IMR-90 (cell line): ENCODE data around the gene SMC6. TPM values are rescaled to one million over a fixed set of nuclear protein-coding genes. Genes with fewer than 3 reads are reported as not detected.

Experiments used
- ATAC-seq: fragments of 200-7000 bp; cut with Tn5 transposase; 2 replicates; pipeline ENCODE4 v1.9.1; 2020; ENCODE audit warnings: low read depth, mild to moderate bottlenecking, moderate library complexity
- BruUV-seq: library from RNA; stranded (reverse); fragments of 400-500 nt; replicated peaks from 2 replicates; lab custom pipeline; 2021; lab: Mats Ljungman, UMichigan
- CTCF ChIA-PET: fragments of 300-600 bp; formaldehyde crosslinking; extraction: SDS; loops from one replicate; lab custom pipeline; 2021; ENCODE audit warnings: antibody characterized with exemption; lab: Yijun Ruan, JAX
- POLR2A ChIA-PET: fragments of 300-600 bp; sonication (Branson Sonifier 250); formaldehyde crosslinking; loops from one replicate; lab custom pipeline; 2022; ENCODE audit warnings: antibody characterized with exemption; ENCODE audit not compliant: unreplicated experiment; lab: Charles Lee
- DNase-seq: peaks from one replicate; pipeline ENCODE4 v3.0.0; 2013
- H2AFZ ChIP-seq: replicated peaks from 2 replicates; pipeline ENCODE3; 2013; ENCODE audit warnings: low read length, mild to moderate bottlenecking; ENCODE audit not compliant: poor library complexity
- H2AK5ac ChIP-seq: 2 replicates; pipeline ENCODE4 v1.6.1; 2013; ENCODE audit warnings: low read depth, low read length, inconsistent platforms
- H2AK9ac ChIP-seq: replicated peaks from 2 replicates; pipeline ENCODE3; 2013; ENCODE audit warnings: mild to moderate bottlenecking, low read depth, low read length, moderate library complexity; ENCODE audit not compliant: poor library complexity
- H2BK120ac ChIP-seq: 2 replicates; pipeline ENCODE4 v1.6.1; 2013; ENCODE audit warnings: low read depth, low read length, inconsistent platforms
- H2BK15ac ChIP-seq: 3 replicates; pipeline ENCODE4 v1.6.1; 2013; ENCODE audit warnings: low read depth, low read length, inconsistent platforms
- H2BK20ac ChIP-seq: 2 replicates; pipeline ENCODE4 v1.6.1; 2013; ENCODE audit warnings: low read depth, mild to moderate bottlenecking, inconsistent platforms, low read length, moderate library complexity
- H2BK5ac ChIP-seq: 2 replicates; pipeline ENCODE4 v1.6.1; 2013; ENCODE audit warnings: mild to moderate bottlenecking, low read depth, low read length, inconsistent platforms; ENCODE audit not compliant: poor library complexity, severe bottlenecking
- H3K14ac ChIP-seq: replicated peaks from 2 replicates; pipeline ENCODE4 v1.6.1; 2013; ENCODE audit warnings: low read depth, low read length, inconsistent platforms
- H3K18ac ChIP-seq: 2 replicates; pipeline ENCODE4 v1.6.1; 2013; ENCODE audit warnings: low read depth, low read length, control low read depth
- H3K23ac ChIP-seq: 2 replicates; pipeline ENCODE4 v1.6.1; 2013; ENCODE audit warnings: low read depth, low read length, inconsistent platforms
- H3K27ac ChIP-seq: 2 replicates; pipeline ENCODE4 v1.5.1; 2013; ENCODE audit warnings: mild to moderate bottlenecking, control low read depth, low read length; ENCODE audit not compliant: insufficient read depth
- H3K27me3 ChIP-seq: 2 replicates; pipeline ENCODE4 v1.6.1; 2013; ENCODE audit warnings: low read length; ENCODE audit not compliant: control insufficient read depth, insufficient read depth
- H3K36me3 ChIP-seq: 2 replicates; pipeline ENCODE4 v1.6.1; 2013; ENCODE audit warnings: low read length, mixed read lengths; ENCODE audit not compliant: control insufficient read depth, insufficient read depth
- H3K4ac ChIP-seq: 2 replicates; pipeline ENCODE4 v1.6.1; 2013; ENCODE audit warnings: low read depth, low read length, inconsistent platforms
- H3K4me1 ChIP-seq: 2 replicates; pipeline ENCODE4 v1.6.1; 2013; ENCODE audit warnings: low read length, mixed read lengths; ENCODE audit not compliant: control insufficient read depth, insufficient read depth
- H3K4me2 ChIP-seq: 2 replicates; pipeline ENCODE4 v1.6.1; 2013; ENCODE audit warnings: low read depth, mild to moderate bottlenecking, control low read depth, low read length, moderate library complexity
- H3K4me3 ChIP-seq: 2 replicates; pipeline ENCODE4 v1.5.1; 2013; ENCODE audit warnings: low read depth, mild to moderate bottlenecking, control low read depth, low read length, moderate library complexity; ENCODE audit not compliant: insufficient read depth
- H3K56ac ChIP-seq: 2 replicates; pipeline ENCODE4 v1.6.1; 2013; ENCODE audit warnings: low read length, inconsistent platforms; ENCODE audit not compliant: insufficient read depth; ENCODE audit errors: extremely low read depth
- H3K79me1 ChIP-seq, 2 experiments: 2 replicates each; pipeline ENCODE4 v1.6.1; 2013; ENCODE audit warnings: low read length in 2 of 2, inconsistent platforms in 1 of 2, low read depth in 1 of 2
- H3K9ac ChIP-seq: 2 replicates; pipeline ENCODE4 v1.6.1; 2013; ENCODE audit warnings: low read depth, low read length, control low read depth
- H3K9me1 ChIP-seq: 2 replicates; pipeline ENCODE4 v1.6.1; 2013; ENCODE audit warnings: low read length, inconsistent platforms; ENCODE audit not compliant: insufficient read depth
- H3K9me3 ChIP-seq: 2 replicates; pipeline ENCODE4 v1.6.1; 2013; ENCODE audit warnings: low read length; ENCODE audit not compliant: control insufficient read depth, insufficient read depth
- H4K20me1 ChIP-seq: 2 replicates; pipeline ENCODE4 v1.6.1; 2013; ENCODE audit warnings: low read length, inconsistent platforms; ENCODE audit not compliant: insufficient read depth
- H4K5ac ChIP-seq: 2 replicates; pipeline ENCODE4 v1.6.1; 2013; ENCODE audit warnings: mild to moderate bottlenecking, low read depth, low read length, control low read depth
- H4K8ac ChIP-seq, 2 experiments: 2 replicates each; pipeline ENCODE4 v1.6.1; 2013; ENCODE audit warnings: low read depth in 2 of 2, low read length in 2 of 2, control low read depth in 1 of 2, inconsistent platforms in 1 of 2
- H4K91ac ChIP-seq: 2 replicates; pipeline ENCODE4 v1.6.1; 2013; ENCODE audit warnings: low read depth, low read length, inconsistent platforms; ENCODE audit not compliant: insufficient read depth
- BHLHE40 ChIP-seq: fragments of 150-350 bp; IDR thresholded peaks from 2 replicates; pipeline ENCODE4 v1.6.1; 2016; ENCODE audit warnings: mild to moderate bottlenecking, low read depth, low read length
- CEBPB ChIP-seq: IDR thresholded peaks from 2 replicates; pipeline ENCODE4 v1.6.1; 2012; ENCODE audit warnings: low read depth, low read length, improper control_type of control experiment
- CHD1 ChIP-seq: IDR thresholded peaks from 2 replicates; pipeline ENCODE4 v1.6.1; 2012; ENCODE audit warnings: low read depth, low read length, improper control_type of control experiment
- ELK1 ChIP-seq: fragments of 150-350 bp; IDR thresholded peaks from 2 replicates; pipeline ENCODE4 v1.6.1; 2016; ENCODE audit warnings: low read depth, mild to moderate bottlenecking, low read length, moderate library complexity, borderline replicate concordance
- FOS ChIP-seq: fragments of 150-350 bp; IDR thresholded peaks from 2 replicates; pipeline ENCODE4 v1.6.1; 2016; ENCODE audit warnings: low read depth, low read length
- MAFK ChIP-seq: IDR thresholded peaks from 2 replicates; pipeline ENCODE4 v1.6.1; 2012; ENCODE audit warnings: low read depth, low read length, improper control_type of control experiment
- MAZ ChIP-seq: IDR thresholded peaks from 2 replicates; pipeline ENCODE4 v1.6.1; 2012; ENCODE audit warnings: low read depth, mild to moderate bottlenecking, low read length, improper control_type of control experiment, moderate library complexity, borderline replicate concordance
- MXI1 ChIP-seq: IDR thresholded peaks from 2 replicates; pipeline ENCODE4 v1.6.1; 2012; ENCODE audit warnings: low read depth, mild to moderate bottlenecking, low read length, moderate library complexity, borderline replicate concordance
- NFE2L2 ChIP-seq: fragments of 150-350 bp; IDR thresholded peaks from 2 replicates; pipeline ENCODE4 v1.6.1; 2016; ENCODE audit warnings: low read depth, mild to moderate bottlenecking, low read length
- POLR2A ChIP-seq: IDR thresholded peaks from 2 replicates; pipeline ENCODE4 v1.6.1; 2012; ENCODE audit warnings: mild to moderate bottlenecking, low read depth, low read length
- RAD21 ChIP-seq: IDR thresholded peaks from 2 replicates; pipeline ENCODE4 v1.6.1; 2012; ENCODE audit warnings: low read length, improper control_type of control experiment
- RCOR1 ChIP-seq: IDR thresholded peaks from 2 replicates; pipeline ENCODE4 v1.6.1; 2012; ENCODE audit warnings: mild to moderate bottlenecking, low read length, improper control_type of control experiment; ENCODE audit not compliant: insufficient replicate concordance
- RFX5 ChIP-seq: IDR thresholded peaks from 2 replicates; pipeline ENCODE4 v1.8.0; 2012; ENCODE audit warnings: low read depth, mild to moderate bottlenecking, low read length, moderate library complexity
- SMC3 ChIP-seq: fragments of 150-350 bp; IDR thresholded peaks from 2 replicates; pipeline ENCODE4 v1.6.1; 2016; ENCODE audit warnings: low read depth, mild to moderate bottlenecking, antibody characterized with exemption, low read length, moderate library complexity
- USF2 ChIP-seq: fragments of 150-350 bp; IDR thresholded peaks from 2 replicates; pipeline ENCODE4 v1.6.1; 2017; ENCODE audit warnings: mild to moderate bottlenecking, antibody characterized with exemption, low read length, low read depth
- WGBS, 2 experiments: methylation state at CpG; one replicate each; pipeline versions ENCODE4 v1.1.5 to v1.1.7; 2013; ENCODE audit warnings: missing lambda C conversion rate in 2 of 2; ENCODE audit not compliant: insufficient read length in 1 of 2; ENCODE audit errors: extremely low coverage in 2 of 2; 5-methylcytosine and 5-hydroxymethylcytosine counted together
- dilution Hi-C: fragments of 300-500 bp; cut with HindIII; formaldehyde crosslinking; loops from one replicate; pipeline ENCODE4 v1.14.3; 2018; ENCODE audit warnings: low sequenced_read_pairs; ENCODE audit not compliant: unreplicated experiment
- in situ Hi-C: fragments of 300-500 bp; cut with MboI; formaldehyde crosslinking; loops from 3 replicates; pipeline ENCODE4 v1.14.3; 2019; ENCODE audit warnings: low sequenced_read_pairs, inconsistent platforms, mixed read lengths
- intact Hi-C: fragments of 100-400 bp; cut with micrococcal nuclease; formaldehyde crosslinking; loops from 2 replicates; pipeline ENCODE4 v1.10.0; 2022
- polyA plus RNA-seq, 3 experiments: library from polyadenylated mRNA; depleted of rRNA; stranded (reverse); fragments of >200 nt; gene quantifications; 2 replicates each; pipeline ENCODE4 v1.2.3, GENCODE V29; 2012; ENCODE audit warnings: low replicate concordance in 1 of 3
- total RNA-seq: library from RNA; depleted of rRNA; stranded (reverse); fragments of >200 nt; gene quantifications from 2 replicates; pipeline ENCODE4 v1.2.3, GENCODE V29; 2012
- TF ChIP-seq, protein P1 (sequence below): conservative IDR thresholded peaks from 2 replicates; pipeline ENCODE4 v1.5.1; 2012; ENCODE audit warnings: mild to moderate bottlenecking, low read depth, low read length, improper control_type of control experiment

Gene SMC6
- total and polyA plus RNA-seq, 2 of the 4 experiments (the other 2 are of a cell fraction), result 6.5 to 10.4 TPM

DNA sequence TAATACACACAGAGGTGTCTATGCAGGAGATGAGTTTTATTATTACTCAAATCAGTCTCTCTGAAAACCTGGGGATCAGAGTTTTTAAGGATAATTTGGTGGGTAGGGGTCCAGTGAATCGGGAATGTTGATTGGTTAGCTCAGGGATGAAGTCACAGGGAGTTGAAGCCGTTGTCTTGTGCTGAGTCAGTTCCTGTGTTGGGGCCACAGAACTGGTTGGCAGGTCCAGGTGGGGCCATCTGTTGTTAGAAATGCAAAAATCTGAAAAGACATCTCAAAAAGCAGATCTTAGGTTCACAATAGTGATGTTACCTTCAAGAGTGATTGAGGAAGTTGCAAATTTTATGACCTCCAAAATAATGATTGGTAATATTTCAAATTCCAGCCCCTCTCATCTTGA, 126.2 kb downstream of the SMC6 start:
- BruUV-seq, result no TSS peak
- no peak overlapping the region for H3K4me2 ChIP-seq
- no peak for ATAC-seq
- TF ChIP-seq FOS (no peak), MAFK (no peak), MAZ (no peak), CHD1 (no peak), RCOR1 (no peak), NFE2L2 (no peak), CEBPB (no peak), POLR2A (no peak), RFX5 (no peak), BHLHE40 (no peak), MXI1 (no peak), USF2 (no peak), RAD21 (no peak), SMC3 (no peak), ELK1 (no peak)
- TF ChIP-seq, protein P1, sequence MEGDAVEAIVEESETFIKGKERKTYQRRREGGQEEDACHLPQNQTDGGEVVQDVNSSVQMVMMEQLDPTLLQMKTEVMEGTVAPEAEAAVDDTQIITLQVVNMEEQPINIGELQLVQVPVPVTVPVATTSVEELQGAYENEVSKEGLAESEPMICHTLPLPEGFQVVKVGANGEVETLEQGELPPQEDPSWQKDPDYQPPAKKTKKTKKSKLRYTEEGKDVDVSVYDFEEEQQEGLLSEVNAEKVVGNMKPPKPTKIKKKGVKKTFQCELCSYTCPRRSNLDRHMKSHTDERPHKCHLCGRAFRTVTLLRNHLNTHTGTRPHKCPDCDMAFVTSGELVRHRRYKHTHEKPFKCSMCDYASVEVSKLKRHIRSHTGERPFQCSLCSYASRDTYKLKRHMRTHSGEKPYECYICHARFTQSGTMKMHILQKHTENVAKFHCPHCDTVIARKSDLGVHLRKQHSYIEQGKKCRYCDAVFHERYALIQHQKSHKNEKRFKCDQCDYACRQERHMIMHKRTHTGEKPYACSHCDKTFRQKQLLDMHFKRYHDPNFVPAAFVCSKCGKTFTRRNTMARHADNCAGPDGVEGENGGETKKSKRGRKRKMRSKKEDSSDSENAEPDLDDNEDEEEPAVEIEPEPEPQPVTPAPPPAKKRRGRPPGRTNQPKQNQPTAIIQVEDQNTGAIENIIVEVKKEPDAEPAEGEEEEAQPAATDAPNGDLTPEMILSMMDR, result no peak
- no peak overlapping the region for H3K14ac ChIP-seq
- H2BK20ac ChIP-seq, result no peak overlapping the region
- no peak overlapping the region for H3K4ac ChIP-seq
- no peak overlapping the region for H2BK15ac ChIP-seq
- no peaks in the 10 kb centered on the region for H3K9me3 ChIP-seq
- no peaks in the 10 kb centered on the region for H3K79me1 ChIP-seq
- ChIA-PET POLR2A (no interaction called here), CTCF (interaction anchor here (0.6 kb wide), 1 partner anchor 1019 kb away, joined by 3 read pairs; no protein-coding TSS in a partner anchor)
- H4K20me1 ChIP-seq, result no peaks in the 10 kb centered on the region
- no peak overlapping the region for H3K56ac ChIP-seq
- H4K8ac ChIP-seq, result no peak overlapping the region
- WGBS, 2 experiments, result 60% methylated on average over 2 of the region's 2 CpGs; no CpG with 5 or more reads in 1 of the 2 experiments
- no peaks in the 10 kb centered on the region for H3K27me3 ChIP-seq
- no peak overlapping the region for H2AK9ac ChIP-seq
- H3K23ac ChIP-seq, result no peak overlapping the region
- H3K4me1 ChIP-seq, result no peaks in the 10 kb centered on the region
- no peaks in the 10 kb centered on the region for H3K36me3 ChIP-seq
- H3K18ac ChIP-seq, result no peak overlapping the region
- intact Hi-C loops (no loop called here), dilution Hi-C loops (no loop called here), in situ Hi-C loops (no loop called here)
- no peak overlapping the region for H4K5ac ChIP-seq
- no peak overlapping the region for H3K9ac ChIP-seq
- H2AFZ ChIP-seq, result no peak overlapping the region
- no peak overlapping the region for H3K4me3 ChIP-seq
- no peak overlapping the region for H2BK120ac ChIP-seq
- no peak overlapping the region for H2AK5ac ChIP-seq
- H4K91ac ChIP-seq, result no peak overlapping the region
- no peak overlapping the region for H3K27ac ChIP-seq
- H2BK5ac ChIP-seq, result no peak overlapping the region
- no peak for DNase-seq
- no peaks in the 10 kb centered on the region for H3K9me1 ChIP-seq
